CD14-positive monocyte (primary cell): ENCODE data around the gene PAQR5. TPM values are rescaled to one million over a fixed set of nuclear protein-coding genes. Genes with fewer than 3 reads are reported as not detected.

Experiments
- DNase-seq, 3 donors: peaks; one replicate each; pipeline ENCODE4 v3.0.0-alpha.2; 2011 to 2022
- H2AFZ ChIP-seq: 2 replicates; pipeline ENCODE4 v1.6.0; 2012; ENCODE audit warnings: mild to moderate bottlenecking, low read depth, low read length, inconsistent platforms; ENCODE audit not compliant: insufficient read depth, poor library complexity, severe bottlenecking
- H3K27ac ChIP-seq, 2 donors: 1 replicate in 1 of 2; 2 replicates in 1 of 2; pipeline ENCODE4 v1.5.1; 2012 to 2013; ENCODE audit warnings: low read length in 2 of 2, control low read depth in 1 of 2, inconsistent platforms in 1 of 2, low read depth in 1 of 2, mild to moderate bottlenecking in 1 of 2
- H3K27me3 ChIP-seq, 2 donors: one replicate each; pipeline versions ENCODE4 v1.6.0 to v1.6.1; 2011 to 2013; ENCODE audit warnings: low read length in 2 of 2; ENCODE audit not compliant: control insufficient read depth in 2 of 2, insufficient read depth in 2 of 2
- H3K36me3 ChIP-seq, 2 donors: replicated peaks in 1 of 2; 1 replicate in 1 of 2; 2 replicates in 1 of 2; pipeline versions ENCODE4 v1.5.1 to v1.6.1; 2012 to 2013; ENCODE audit warnings: low read length in 2 of 2, control low read depth in 1 of 2, inconsistent platforms in 1 of 2, mild to moderate bottlenecking in 1 of 2; ENCODE audit not compliant: insufficient read depth in 2 of 2, control insufficient read depth in 1 of 2
- H3K4me1 ChIP-seq, 2 donors: 1 replicate in 1 of 2; 2 replicates in 1 of 2; pipeline versions ENCODE4 v1.5.1 to v1.6.1; 2012 to 2013; ENCODE audit warnings: low read length in 2 of 2, control low read depth in 1 of 2, inconsistent platforms in 1 of 2, mild to moderate bottlenecking in 1 of 2, moderate library complexity in 1 of 2; ENCODE audit not compliant: insufficient read depth in 2 of 2, control insufficient read depth in 1 of 2
- H3K4me2 ChIP-seq: replicated peaks from 2 replicates; pipeline ENCODE3; 2012; ENCODE audit warnings: low read length, moderate library complexity, mild to moderate bottlenecking; ENCODE audit not compliant: poor library complexity, severe bottlenecking; ENCODE audit errors: extremely low read depth
- H3K4me3 ChIP-seq, 3 experiments: fragments of 200-600 bp in 1 of 3; sonication (generic) in 1 of 3; replicated peaks in 1 of 3; 1 replicate in 2 of 3; 2 replicates in 1 of 3; pipeline ENCODE4 v1.5.1; 2011 to 2013; ENCODE audit warnings: low read length in 3 of 3, mild to moderate bottlenecking in 3 of 3, control low read depth in 2 of 3, low read depth in 2 of 3, inconsistent platforms in 1 of 3, moderate library complexity in 1 of 3
- H3K79me2 ChIP-seq: 2 replicates; pipeline ENCODE4 v1.6.0; 2012; ENCODE audit warnings: mild to moderate bottlenecking, control low read depth, inconsistent platforms, low read length, moderate library complexity; ENCODE audit not compliant: insufficient read depth
- H3K9ac ChIP-seq: 2 replicates; pipeline ENCODE4 v1.6.0; 2017; ENCODE audit warnings: low read length, mild to moderate bottlenecking; ENCODE audit not compliant: insufficient read depth, poor library complexity, severe bottlenecking
- H3K9me3 ChIP-seq, 2 donors: replicated peaks in 1 of 2; 1 replicate in 1 of 2; 2 replicates in 1 of 2; pipeline versions ENCODE4 v1.5.1 to v1.6.1; 2012 to 2013; ENCODE audit warnings: low read length in 2 of 2, control low read depth in 1 of 2; ENCODE audit not compliant: control insufficient read depth in 1 of 2, insufficient read depth in 1 of 2
- H4K20me1 ChIP-seq: 2 replicates; pipeline ENCODE4 v1.6.0; 2012; ENCODE audit warnings: mild to moderate bottlenecking, low read length, control low read depth, moderate library complexity; ENCODE audit not compliant: insufficient read depth
- H3K27ac Mint-ChIP-seq, 7 donors: one replicate each; pipeline ENCODE4 v1.8.0; 2020; ENCODE audit warnings: mild to moderate bottlenecking in 7 of 7, mixed read lengths in 7 of 7, moderate library complexity in 6 of 7, inconsistent platforms in 2 of 7
- H3K27me3 Mint-ChIP-seq, 3 donors: one replicate each; pipeline ENCODE4 v1.8.0; 2021 to 2022; ENCODE audit warnings: low read depth in 3 of 3, mild to moderate bottlenecking in 3 of 3, mixed read lengths in 3 of 3, moderate library complexity in 3 of 3, inconsistent platforms in 1 of 3
- H3K36me3 Mint-ChIP-seq, 2 donors: one replicate each; pipeline ENCODE4 v1.8.0; 2020; ENCODE audit warnings: mixed read lengths in 2 of 2, inconsistent platforms in 1 of 2, mild to moderate bottlenecking in 1 of 2
- H3K4me1 Mint-ChIP-seq: one replicate; pipeline ENCODE4 v1.8.0; 2020; ENCODE audit warnings: mild to moderate bottlenecking, mixed read lengths
- H3K4me3 Mint-ChIP-seq, 2 donors: one replicate each; pipeline ENCODE4 v1.8.0; 2020; ENCODE audit warnings: mild to moderate bottlenecking in 2 of 2, mixed read lengths in 2 of 2, moderate library complexity in 1 of 2
- H3K9me3 Mint-ChIP-seq, 7 donors: one replicate each; pipeline ENCODE4 v1.8.0; 2020 to 2022; ENCODE audit warnings: mixed read lengths in 7 of 7, mild to moderate bottlenecking in 6 of 7, moderate library complexity in 6 of 7, inconsistent platforms in 2 of 7
- CTCF ChIP-seq: fragments of 200-600 bp; IDR thresholded peaks from one replicate; pipeline ENCODE4 v1.8.0; 2022; ENCODE audit warnings: antibody characterized with exemption, mild to moderate bottlenecking
- WGBS: methylation state at CpG from one replicate; pipeline ENCODE4 v1.1.5; 2013; ENCODE audit warnings: missing lambda C conversion rate; ENCODE audit not compliant: insufficient coverage; 5-methylcytosine and 5-hydroxymethylcytosine counted together
- intact Hi-C, 2 donors: fragments of 100-400 bp; cut with micrococcal nuclease; formaldehyde crosslinking; loops; one replicate each; pipeline versions ENCODE4 v1.15.0 to v1.15.1; 2023
- polyA plus RNA-seq, 3 donors: library from polyadenylated mRNA; depleted of rRNA in 1 of 3; unstranded in 2 of 3; stranded (reverse) in 1 of 3; fragments of 300-500 nt in 2 of 3; fragments of >200 nt in 1 of 3; fragmentation: Illumina TruSeq in 2 of 3; gene quantifications; 1 replicate in 2 of 3; 2 replicates in 1 of 3; pipeline ENCODE4 v1.2.3, GENCODE V29; 2012 to 2021

PAQR5 gene
- polyA plus RNA-seq, 3 donors: not detected

DNA sequence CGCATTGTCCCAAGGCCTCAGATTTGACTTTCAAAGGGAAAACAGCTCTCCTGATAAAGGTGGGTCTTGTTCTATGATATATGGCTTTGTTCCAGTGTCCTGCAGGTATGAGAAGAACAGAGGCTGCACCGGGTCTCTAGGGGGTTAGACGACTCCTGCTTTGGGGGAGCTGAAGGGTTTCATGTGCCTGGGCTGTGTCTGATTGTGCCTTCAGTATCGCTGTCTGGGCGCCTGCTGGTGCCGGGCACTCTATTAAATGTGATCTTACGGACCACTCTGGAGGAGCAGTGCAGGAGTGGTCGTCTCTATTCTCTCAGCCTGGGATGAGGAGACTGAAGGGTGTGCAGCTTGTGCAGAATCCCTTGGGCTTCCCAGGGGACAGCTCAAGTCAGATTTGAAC, 16.0 kb downstream of the PAQR5 start:
- no peak overlapping the region for H3K27ac ChIP-seq
- intact Hi-C loops: no loop called here
- peaks cover 32% of the 10 kb centered on the region for H3K4me1 Mint-ChIP-seq
- H3K4me3 Mint-ChIP-seq: no peak overlapping the region
- 100% methylated on average over 6 of the region's 8 CpGs for WGBS
- no peaks in the 10 kb centered on the region for H3K36me3 ChIP-seq
- H3K9me3 Mint-ChIP-seq: peaks cover 0 to 3% (median 0%) of the 10 kb centered on the region in 7 donors
- H3K27me3 Mint-ChIP-seq: peaks cover 3 to 7% (median 4%) of the 10 kb centered on the region in 3 donors
- H3K79me2 ChIP-seq: no peaks in the 10 kb centered on the region
- no peak for DNase-seq
- no peaks in the 10 kb centered on the region for H4K20me1 ChIP-seq
- no peak for TF ChIP-seq CTCF
- no peak overlapping the region for H3K27ac Mint-ChIP-seq
- H3K4me2 ChIP-seq: no peak overlapping the region
- H3K4me3 ChIP-seq: no peak overlapping the region
- H2AFZ ChIP-seq: no peak overlapping the region
- H3K9me3 ChIP-seq: no peaks in the 10 kb centered on the region
- peak overlapping the region; percentile 4 for H3K9ac ChIP-seq
- H3K27me3 ChIP-seq: no peaks in the 10 kb centered on the region
- H3K4me1 ChIP-seq: peaks cover 12 to 16% of the 10 kb centered on the region in 2 donors
- H3K36me3 Mint-ChIP-seq: no peaks in the 10 kb centered on the region

GRCh38 chr15:69315402-69316110, 16.8 kb downstream of the PAQR5 start:
- no peak for TF ChIP-seq CTCF
- no peak overlapping the region for H3K4me3 ChIP-seq
- no peaks in the 10 kb centered on the region for H3K27me3 ChIP-seq
- H2AFZ ChIP-seq: no peak overlapping the region
- H3K9ac ChIP-seq: no peak overlapping the region
- Mint-ChIP-seq H3K4me1 (peaks cover 37% of the 10 kb centered on the region), H3K27me3 (peaks cover 3 to 7% (median 4%) of the 10 kb centered on the region in 3 donors), H3K36me3 (no peaks in the 10 kb centered on the region), H3K27ac (no peak overlapping the region), H3K4me3 (no peak overlapping the region), H3K9me3 (peaks cover 0 to 3% (median 0%) of the 10 kb centered on the region in 7 donors)
- H4K20me1 ChIP-seq: no peaks in the 10 kb centered on the region
- H3K27ac ChIP-seq: no peak overlapping the region
- DNase-seq: no peak
- WGBS: 100% methylated on average over 2 of the region's 9 CpGs
- H3K4me1 ChIP-seq: peaks cover 12 to 16% of the 10 kb centered on the region in 2 donors
- no peaks in the 10 kb centered on the region for H3K36me3 ChIP-seq
- no peaks in the 10 kb centered on the region for H3K9me3 ChIP-seq
- H3K4me2 ChIP-seq: no peak overlapping the region
- H3K79me2 ChIP-seq: no peaks in the 10 kb centered on the region
- intact Hi-C loops: no loop called here
